Measurements from ENCODE around the gene MMP24. TPM values are rescaled to one million over a fixed set of nuclear protein-coding genes. Genes with fewer than 3 reads are reported as not detected.

Gene MMP24
- total and polyA plus RNA-seq, 2 of the 13 experiments (the other 11 are each of a cell fraction or from before 2014, with no cell fraction given): 0.29 to 0.35 TPM

- TF ChIP-seq KIAA2018 (CRISPR knock-in tag; IDR thresholded peaks at IDR 0.05; ENCODE audit: borderline replicate concordance) (no peak), MIER3 (CRISPR knock-in tag; IDR thresholded peaks at IDR 0.05; ENCODE audit: borderline replicate concordance) (no peak), CHD4 (IDR thresholded peaks at IDR 0.05; ENCODE audit: borderline replicate concordance, low read length) (no peak), MTERF4 (CRISPR knock-in tag; IDR thresholded peaks at IDR 0.05) (no peak), POLR2AphosphoS2 (IDR thresholded peaks at IDR 0.05; ENCODE audit: low read depth, low read length) (0 out of 2 replicates have a peak, but pooled peaks have one; percentile 12), ZFP62 (CRISPR knock-in tag; IDR thresholded peaks at IDR 0.05) (no peak), HMG20B (CRISPR knock-in tag; conservative IDR thresholded peaks at IDR 0.05) (no peak), RBM22 (optimal IDR thresholded peaks at IDR 0.05; ENCODE audit: low read length) (peak; percentile 87), RBFOX2 (IDR thresholded peaks at IDR 0.05; ENCODE audit: low read depth, low read length) (peak; percentile 54; the same call in 1 of the 2 replicates), ZNF782 (CRISPR knock-in tag; IDR thresholded peaks at IDR 0.05; ENCODE audit: borderline replicate concordance) (peak; percentile 57; the same call in 1 of the 2 replicates), AGO2 (optimal IDR thresholded peaks at IDR 0.05; ENCODE audit: low read depth, low read length) (peak; percentile 17), MAX (IDR thresholded peaks at IDR 0.05) (0 out of 2 replicates have a peak, but pooled peaks have one; percentile 14), PAF1 (CRISPR knock-in tag; IDR thresholded peaks at IDR 0.05) (0 out of 2 replicates have a peak, but pooled peaks have one; percentile 30), ZNF367 (CRISPR knock-in tag; IDR thresholded peaks at IDR 0.05; ENCODE audit: borderline replicate concordance) (no peak), ZFP1 (CRISPR knock-in tag; IDR thresholded peaks at IDR 0.05) (no peak), MZF1 (CRISPR knock-in tag; IDR thresholded peaks at IDR 0.05; ENCODE audit: borderline replicate concordance) (0 out of 2 replicates have a peak, but pooled peaks have one; percentile 52), ZNF350 (CRISPR knock-in tag; IDR thresholded peaks at IDR 0.05; ENCODE audit: borderline replicate concordance, low read depth) (no peak), POLR2AphosphoS5 (IDR thresholded peaks at IDR 0.05; ENCODE audit: low read depth, low read length) (0 out of 2 replicates have a peak, but pooled peaks have one; percentile 53)
Measured at GRCh38 chr20:35279533-35280174, 53.2 kb downstream of the MMP24 start (continued).

Data from HepG2 (cell line).